ENCODE results near the gene ING5.

GRCh38 chr2:241680827-241681599 is 20.8 kb upstream of the ING5 start:
- no peak for TF ChIP-seq EP300 (IDR thresholded peaks at IDR 0.05)
- no peak for TF ChIP-seq CTCF (IDR thresholded peaks at IDR 0.05)
